Adrenal gland (tissue), 5 donors: ENCODE measurements around the gene HYAL2.

Experiments used
- CTCF ChIP-seq, 6 experiments: fragments of 450-650 bp in 4 of 6; fragments of 200-600 bp in 2 of 6; sonication (generic) in 1 of 6; IDR thresholded peaks; 1 replicate in 5 of 6; 2 replicates in 1 of 6; pipeline versions ENCODE4 v1.5.1 to v1.8.0; 2016 to 2021; ENCODE audit warnings: antibody characterized with exemption in 6 of 6, mild to moderate bottlenecking in 2 of 6, moderate library complexity in 1 of 6
- POLR2A ChIP-seq, 2 donors: fragments of 450-650 bp; IDR thresholded peaks; one replicate each; pipeline ENCODE4 v1.6.1; 2017; ENCODE audit warnings: antibody characterized with exemption in 2 of 2, mild to moderate bottlenecking in 2 of 2, moderate library complexity in 1 of 2
- donor health status: DM: no; HTN: no; CAD: no.

- TF ChIP-seq CTCF (IDR thresholded peaks at IDR 0.05) (no peak), POLR2A (IDR thresholded peaks at IDR 0.05) (no peak)
Observed at GRCh38 chr3:50279255-50280016, 43.1 kb downstream of the HYAL2 start.
